Activated CD8-positive, alpha-beta T cell treated with anti-CD3 and anti-CD28 coated beads, Interleukin-2, amount 10 ng/mL, durations not matched to agents 7 days and 5 days (primary cell): Measurements from ENCODE around the gene CENPT. TPM values are rescaled to one million over a fixed set of nuclear protein-coding genes. Genes with fewer than 3 reads are reported as not detected.
"Not testable (repeated sequence)": the region's sequence is repeated elsewhere in the genome, so short reads cannot be mapped to it uniquely, and the experiment has no call there.

Experiments used
- ATAC-seq: fragments of 150-1000 bp; cut with Tn5 transposase; one replicate; pipeline ENCODE4 v1.10.0; 2021; ENCODE audit warnings: moderate library complexity
- CTCF ChIA-PET: fragments of 350-600 bp; sonication (Branson Sonifier 250); formaldehyde crosslinking; loops from one replicate; lab custom pipeline; 2021; ENCODE audit warnings: antibody characterized with exemption; lab: Charles Lee
- POLR2A ChIA-PET: fragments of 350-600 bp; sonication (Branson Sonifier 250); formaldehyde crosslinking; loops from one replicate; lab custom pipeline; 2021; ENCODE audit warnings: antibody characterized with exemption; lab: Charles Lee
- DNase-seq: peaks from one replicate; pipeline ENCODE4 v3.0.0-alpha.2; 2020
- H3K27ac Mint-ChIP-seq: one replicate; pipeline ENCODE4 v1.8.0; 2021; ENCODE audit warnings: mild to moderate bottlenecking, mixed read lengths
- H3K27me3 Mint-ChIP-seq: one replicate; pipeline ENCODE4 v1.8.0; 2021; ENCODE audit warnings: low read depth, mixed read lengths
- H3K36me3 Mint-ChIP-seq: one replicate; pipeline ENCODE4 v1.8.0; 2021; ENCODE audit warnings: low read depth, mixed read lengths
- H3K4me1 Mint-ChIP-seq: one replicate; pipeline ENCODE4 v1.8.0; 2021; ENCODE audit warnings: low read depth, mixed read lengths
- H3K4me3 Mint-ChIP-seq: one replicate; pipeline ENCODE4 v1.8.0; 2021; ENCODE audit warnings: mild to moderate bottlenecking, mixed read lengths
- H3K9me3 Mint-ChIP-seq: one replicate; pipeline ENCODE4 v1.8.0; 2022; ENCODE audit warnings: mixed read lengths; ENCODE audit not compliant: insufficient read depth
- total RNA-seq, 2 experiments: library from RNA; stranded (reverse); gene quantifications; one replicate each; pipeline ENCODE4 v1.2.3, GENCODE V29; 2021

CENPT gene
- total RNA-seq, 2 experiments from 2014 or later, result 58.9 to 63.6 TPM

DNA sequence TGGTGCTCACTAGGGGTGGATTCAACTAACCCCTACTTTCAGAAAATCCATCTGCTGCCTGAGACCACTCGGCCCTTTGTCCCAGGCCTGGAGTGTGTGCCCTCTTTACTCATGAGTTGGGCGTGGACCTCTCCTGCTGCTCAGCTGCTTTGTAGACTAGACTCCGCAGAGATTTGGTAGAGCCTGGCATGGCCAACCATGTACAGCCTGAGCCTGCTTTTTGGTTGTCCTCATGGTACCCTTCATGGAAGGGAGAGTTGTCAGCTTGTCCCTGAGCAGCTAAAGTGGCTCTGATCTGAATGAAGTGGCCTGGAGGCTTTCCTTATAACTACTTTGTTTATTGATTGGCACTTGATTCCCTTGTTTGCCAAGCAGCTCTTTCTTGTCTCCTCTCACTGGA lies 26.9 kb upstream of the CENPT start:
- H3K27ac Mint-ChIP-seq, result peak overlapping the region; percentile 92

DNA sequence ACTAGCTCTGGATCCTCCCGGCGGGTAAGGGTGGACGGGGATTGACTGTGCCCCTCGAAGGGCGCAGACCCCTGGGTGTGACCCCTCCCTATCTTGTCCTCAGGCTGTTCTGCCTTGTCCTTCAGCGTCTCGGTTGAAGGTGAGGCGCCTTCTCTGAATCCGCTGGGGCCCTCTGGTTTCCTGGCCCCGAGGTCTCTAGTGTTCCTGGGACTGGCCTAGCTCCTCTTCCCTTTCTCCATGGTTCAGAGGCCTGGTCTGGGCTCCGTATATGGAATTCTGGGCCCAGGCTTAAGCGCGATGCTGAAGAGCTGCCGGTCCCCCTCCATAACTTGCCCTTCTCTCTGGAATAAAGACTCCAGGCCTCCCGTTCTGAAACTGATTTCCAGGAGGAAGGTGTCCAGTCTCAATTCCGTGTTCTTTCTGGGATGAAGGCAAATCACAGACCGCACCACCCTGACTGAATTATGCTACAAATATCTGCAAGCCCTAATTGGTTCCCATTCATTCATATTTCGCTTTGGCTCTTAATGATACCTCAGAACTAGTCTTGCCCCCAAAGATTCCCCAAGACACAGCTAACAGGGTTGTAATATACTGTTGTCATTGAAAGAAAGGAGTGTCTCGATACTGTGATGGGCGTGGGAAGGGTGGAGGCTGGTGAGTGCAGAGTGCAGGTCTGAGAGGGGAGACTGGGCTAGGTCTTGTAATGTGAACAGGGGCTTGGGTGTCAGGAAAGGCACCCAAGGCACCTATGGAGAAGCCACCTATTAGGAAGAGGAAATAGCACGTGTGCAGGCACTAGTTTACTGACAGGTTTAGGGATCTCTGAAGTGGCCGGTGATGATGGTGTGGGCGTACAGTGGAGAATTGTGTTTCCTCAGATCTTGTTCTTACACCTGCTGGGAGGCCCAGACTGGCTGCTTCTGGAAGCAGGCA lies 26.2 kb upstream of the CENPT start:
- Mint-ChIP-seq H3K27ac (peak overlapping the region; percentile 92), H3K9me3 (no peaks in the 10 kb centered on the region), H3K27me3 (no peaks in the 10 kb centered on the region), H3K4me3 (peak overlapping the region; percentile 89), H3K4me1 (peaks cover 31% of the 10 kb centered on the region), H3K36me3 (peaks cover 39% of the 10 kb centered on the region)
- no peak for DNase-seq
- ChIA-PET CTCF (interaction anchor here (0.7 to 3.1 kb wide), 12 partner anchors 8 to 353 kb away, joined by 3 to 28 read pairs (median 4); partner anchors contain the start of genes NRN1L and NUTF2), POLR2A (interaction anchor here (0.5 to 2.1 kb wide), 7 partner anchors 8 to 211 kb away, joined by 3 to 13 read pairs (median 3); partner anchors contain the start of genes PSMB10, RANBP10 and TSNAXIP1)
- no peak for ATAC-seq

More for the DNA sequence above, 26.9 kb upstream of the CENPT start:
- POLR2A ChIA-PET, result interaction anchor here (0.9 to 2.1 kb wide), 3 partner anchors 16 to 62 kb away, joined by 3 to 13 read pairs (median 5); partner anchors contain the start of gene PSMB10
- no peaks in the 10 kb centered on the region for H3K9me3 Mint-ChIP-seq
- H3K27me3 Mint-ChIP-seq, result no peaks in the 10 kb centered on the region
- CTCF ChIA-PET, result interaction anchor here (0.7 to 3.1 kb wide), 6 partner anchors 10 to 61 kb away, joined by 3 to 28 read pairs (median 6); partner anchors contain the start of genes NRN1L and NUTF2
- DNase-seq, result no peak
- H3K4me1 Mint-ChIP-seq, result peaks cover 31% of the 10 kb centered on the region
- peaks cover 45% of the 10 kb centered on the region for H3K36me3 Mint-ChIP-seq
- H3K4me3 Mint-ChIP-seq, result peak overlapping the region; percentile 89
- ATAC-seq, result no peak

DNA sequence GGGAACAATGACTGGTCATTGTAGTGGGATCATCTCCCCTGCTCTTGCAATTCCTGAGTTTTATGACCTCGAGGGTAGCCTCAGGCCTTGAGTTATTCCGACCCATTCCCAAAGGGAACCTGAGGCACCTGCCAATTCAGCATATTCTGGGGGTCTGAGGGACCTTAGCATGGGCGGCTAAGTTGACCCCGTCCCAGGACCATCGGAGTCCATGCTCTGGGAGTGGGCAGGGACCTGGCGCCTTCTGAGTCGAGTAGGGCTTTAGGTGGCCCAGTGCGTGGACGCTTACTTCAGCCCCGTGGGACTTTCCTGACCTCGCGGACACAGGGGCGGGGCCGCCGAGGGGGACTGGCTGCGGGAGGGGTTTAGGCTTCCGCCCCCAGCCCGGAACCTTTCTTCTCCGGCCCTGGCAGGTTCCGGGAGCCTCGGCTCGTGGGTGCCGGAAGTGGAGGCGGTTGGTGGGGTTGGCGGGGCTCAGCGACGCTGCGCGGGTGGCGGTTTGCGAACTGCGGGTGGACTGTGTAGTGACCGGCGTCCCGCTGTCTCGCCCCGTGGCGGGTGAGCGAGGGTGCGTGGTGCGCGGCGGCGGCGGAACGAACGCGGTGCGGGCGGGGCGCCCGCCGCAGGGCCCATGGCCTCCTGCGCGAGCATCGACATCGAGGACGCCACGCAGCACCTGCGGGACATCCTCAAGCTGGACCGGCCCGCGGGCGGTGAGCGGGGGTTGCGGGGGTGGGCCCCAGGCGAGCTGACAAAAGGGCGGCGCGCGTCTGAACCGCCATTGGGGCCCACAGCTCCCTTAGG lies 25.3 kb upstream of the CENPT start, which contains the start of gene EDC4:
Gene EDC4, plus strand, starts transcription at position 422 of the 804 bp plus-strand sequence. Its CDS starts 210 bp downstream, at position 632.
- peak within 1 kb of the TSS; percentile 92 for H3K27ac Mint-ChIP-seq
- CTCF ChIA-PET, result interaction anchor here (0.7 to 3.1 kb wide), 11 partner anchors 9 to 352 kb away, joined by 3 to 28 read pairs (median 4); partner anchors contain the start of genes NRN1L and NUTF2

DNA sequence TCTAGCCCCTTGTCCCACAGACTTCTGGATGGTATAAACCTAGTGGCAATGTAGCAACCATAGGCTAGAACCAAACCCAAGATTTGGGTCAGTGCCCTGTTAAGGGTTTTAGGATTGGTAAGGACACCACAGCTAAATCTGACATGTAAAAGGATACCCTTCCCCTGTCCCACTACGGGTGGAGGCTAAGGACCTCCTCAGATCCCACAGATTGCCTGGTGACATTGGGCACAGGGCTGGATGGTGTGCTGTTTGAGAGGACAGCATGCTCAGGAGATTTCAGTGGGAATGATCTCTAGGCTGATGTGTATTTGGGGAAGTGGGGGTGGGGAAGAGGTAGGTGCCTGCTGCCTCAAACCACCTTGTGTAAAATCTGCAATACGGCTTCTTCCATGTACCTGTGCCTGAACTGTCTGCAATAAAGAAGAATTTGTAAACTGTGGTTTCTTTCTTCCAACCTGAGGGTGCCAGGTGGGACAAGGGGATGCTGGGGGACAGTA lies 24.7 kb upstream of the CENPT start:
- Mint-ChIP-seq H3K36me3 (peaks cover 30% of the 10 kb centered on the region), H3K9me3 (no peaks in the 10 kb centered on the region), H3K4me1 (peaks cover 31% of the 10 kb centered on the region), H3K27ac (peak overlapping the region; percentile 92), H3K4me3 (peak overlapping the region; percentile 89), H3K27me3 (no peaks in the 10 kb centered on the region)
- no peak for DNase-seq
- ChIA-PET POLR2A (no interaction called here), CTCF (interaction anchor here (0.9 kb wide), 2 partner anchors 11 to 56 kb away, joined by 3 to 5 read pairs; no protein-coding TSS in a partner anchor)
- ATAC-seq, result no peak

More for the DNA sequence above, 25.3 kb upstream of the CENPT start, which contains the start of gene EDC4:
- Mint-ChIP-seq H3K4me3 (peak within 1 kb of the TSS; percentile 89), H3K27me3 (no peaks in the 10 kb centered on the region), H3K36me3 (peaks cover 36% of the 10 kb centered on the region), H3K9me3 (no peaks in the 10 kb centered on the region), H3K4me1 (peaks cover 31% of the 10 kb centered on the region)
- POLR2A ChIA-PET, result interaction anchor here (0.5 to 2.1 kb wide), 6 partner anchors 9 to 212 kb away, joined by 3 to 13 read pairs (median 4); partner anchors contain the start of genes PSMB10, RANBP10 and TSNAXIP1
- peak; percentile 88 for DNase-seq
- peak; percentile 91 for ATAC-seq

DNA sequence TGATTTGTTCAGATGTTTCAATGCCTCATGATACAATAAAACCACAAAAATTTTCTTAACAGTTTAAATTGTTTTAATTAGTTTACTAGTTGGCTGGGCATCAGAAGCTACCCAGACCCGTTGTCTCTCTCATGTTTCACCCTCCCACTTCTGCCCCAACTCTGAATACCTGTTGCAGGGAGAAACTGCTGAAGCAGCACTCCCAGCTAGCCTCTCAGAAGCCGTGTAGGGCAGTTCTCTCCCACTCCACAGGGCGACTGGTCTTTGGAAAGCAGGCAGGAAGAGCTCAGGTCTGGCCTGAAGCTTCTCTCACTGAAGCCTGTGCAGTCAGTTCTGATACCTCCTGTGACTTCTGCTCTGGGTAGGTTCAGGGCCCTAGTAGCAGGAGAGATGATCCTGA lies 23.8 kb upstream of the CENPT start:
- Mint-ChIP-seq H3K36me3 (peaks cover 30% of the 10 kb centered on the region), H3K27ac (peak overlapping the region; percentile 14), H3K9me3 (no peaks in the 10 kb centered on the region), H3K4me1 (peaks cover 31% of the 10 kb centered on the region), H3K4me3 (no peak overlapping the region), H3K27me3 (no peaks in the 10 kb centered on the region)
- CTCF ChIA-PET, result interaction anchor here (0.9 to 1.0 kb wide), 4 partner anchors 12 to 198 kb away, joined by 3 to 5 read pairs (median 3); no protein-coding TSS in a partner anchor
- POLR2A ChIA-PET, result interaction anchor here (1.1 kb wide), 1 partner anchor 38 kb away, joined by 3 read pairs; no protein-coding TSS in a partner anchor
- ATAC-seq (no peak), DNase-seq (no peak)

DNA sequence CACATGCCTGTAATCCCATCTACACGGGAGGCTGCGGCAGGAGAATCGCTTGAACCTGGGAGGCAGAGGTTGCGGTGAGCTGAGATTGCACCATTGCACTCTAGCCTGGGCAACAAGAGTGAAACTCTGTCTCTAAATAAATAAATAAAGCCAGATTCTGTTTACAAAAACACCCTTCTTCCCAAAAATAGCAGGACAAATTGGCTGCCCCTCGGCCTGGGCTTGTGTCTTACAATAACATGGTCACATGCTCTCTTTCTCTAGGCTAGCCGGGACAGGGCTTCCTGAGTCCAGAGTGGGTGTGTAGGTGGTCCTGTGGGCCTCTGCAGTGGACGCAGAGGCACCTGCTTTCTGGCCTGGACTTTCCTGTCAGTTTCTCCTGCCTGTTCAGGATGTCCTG lies 22.2 kb upstream of the CENPT start:
- no peak overlapping the region for H3K27ac Mint-ChIP-seq
- ChIA-PET POLR2A (no interaction called here), CTCF (interaction anchor here (1.0 to 1.4 kb wide), 2 partner anchors 8 to 14 kb away, joined by 3 read pairs; no protein-coding TSS in a partner anchor)
- peaks cover 16% of the 10 kb centered on the region for H3K4me1 Mint-ChIP-seq
- H3K36me3 Mint-ChIP-seq, result peaks cover 32% of the 10 kb centered on the region
- no peaks in the 10 kb centered on the region for H3K9me3 Mint-ChIP-seq
- no peak for ATAC-seq
- no peak for DNase-seq
- H3K4me3 Mint-ChIP-seq, result no peak overlapping the region
- no peaks in the 10 kb centered on the region for H3K27me3 Mint-ChIP-seq

DNA sequence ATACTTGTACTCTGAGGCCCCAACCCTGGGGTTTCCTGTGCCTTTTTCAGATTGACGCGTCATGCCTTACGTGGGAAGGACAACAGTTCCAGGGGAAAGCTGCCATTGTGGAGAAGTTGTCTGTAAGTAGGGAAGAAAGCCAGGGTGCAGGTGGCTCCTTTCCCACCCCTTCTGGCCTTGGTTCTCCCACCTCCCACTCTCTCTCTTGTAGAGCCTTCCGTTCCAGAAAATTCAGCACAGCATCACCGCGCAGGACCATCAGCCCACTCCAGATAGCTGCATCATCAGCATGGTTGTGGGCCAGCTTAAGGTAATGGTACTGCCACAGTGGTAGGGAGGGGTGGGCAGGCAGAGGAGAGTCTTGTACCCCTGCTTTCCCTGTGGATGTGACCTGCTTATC lies 20.8 kb upstream of the CENPT start:
- no peaks in the 10 kb centered on the region for H3K9me3 Mint-ChIP-seq
- DNase-seq, result no peak
- no peak overlapping the region for H3K27ac Mint-ChIP-seq
- ChIA-PET CTCF (interaction anchor here (1.7 kb wide), 1 partner anchor 22 kb away, joined by 4 read pairs; no protein-coding TSS in a partner anchor), POLR2A (no interaction called here)
- ATAC-seq, result no peak
- peaks cover 32% of the 10 kb centered on the region for H3K36me3 Mint-ChIP-seq
- H3K4me3 Mint-ChIP-seq, result no peak overlapping the region
- H3K4me1 Mint-ChIP-seq, result peaks cover 7% of the 10 kb centered on the region
- no peaks in the 10 kb centered on the region for H3K27me3 Mint-ChIP-seq

DNA sequence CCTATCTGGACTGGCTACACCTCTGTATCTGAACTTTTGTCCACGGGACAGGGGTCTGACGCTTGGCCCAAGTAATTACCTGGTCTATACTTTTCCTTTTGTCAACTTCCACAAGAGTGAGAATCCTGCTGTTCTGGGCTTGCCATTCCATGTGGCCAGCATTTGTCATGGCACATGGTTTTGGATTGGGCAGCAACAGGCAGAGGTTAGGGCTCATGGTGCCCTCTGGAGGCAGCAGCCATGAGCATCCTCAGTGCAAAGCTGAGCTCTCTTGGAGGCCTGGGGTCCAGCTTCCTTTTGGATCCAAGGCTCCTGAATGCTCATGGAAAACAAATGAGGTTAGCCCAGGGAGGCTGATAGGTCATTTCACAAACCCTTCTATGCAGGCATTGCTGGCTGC lies 17.8 kb upstream of the CENPT start:
- peaks cover 2% of the 10 kb centered on the region for H3K4me1 Mint-ChIP-seq
- CTCF ChIA-PET, result interaction anchor here (0.8 to 2.1 kb wide), 8 partner anchors 12 to 344 kb away, joined by 3 to 37 read pairs (median 4); no protein-coding TSS in a partner anchor
- no peaks in the 10 kb centered on the region for H3K9me3 Mint-ChIP-seq
- DNase-seq, result peak; percentile 36
- no peak overlapping the region for H3K27ac Mint-ChIP-seq
- POLR2A ChIA-PET, result interaction anchor here (0.6 kb wide), 1 partner anchor 85 kb away, joined by 3 read pairs; no protein-coding TSS in a partner anchor
- H3K4me3 Mint-ChIP-seq, result no peak overlapping the region
- ATAC-seq, result peak; percentile 67
- H3K36me3 Mint-ChIP-seq, result peaks cover 24% of the 10 kb centered on the region
- H3K27me3 Mint-ChIP-seq, result no peaks in the 10 kb centered on the region

DNA sequence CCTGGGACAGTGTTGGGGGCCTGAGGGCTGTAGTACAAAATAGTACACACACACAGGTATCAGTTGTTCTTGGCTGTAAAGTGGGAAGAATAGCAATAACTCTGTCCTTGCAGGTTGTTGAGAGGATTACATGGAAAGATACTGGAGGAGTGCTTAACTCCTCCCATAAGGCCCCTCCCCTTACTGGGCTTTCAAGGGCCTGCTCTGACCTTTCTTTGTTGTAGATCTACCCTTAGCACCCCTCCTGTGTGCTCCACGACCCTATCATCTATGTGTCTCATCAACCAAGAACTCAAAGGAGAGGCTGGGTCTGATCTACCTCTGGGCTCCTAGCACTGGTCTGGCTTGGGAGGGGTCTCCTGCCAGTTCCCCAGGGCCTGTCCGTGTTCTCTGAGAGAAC lies 17.1 kb upstream of the CENPT start:
- ChIA-PET CTCF (interaction anchor here (1.0 to 2.1 kb wide), 5 partner anchors 11 to 344 kb away, joined by 3 to 37 read pairs (median 5); no protein-coding TSS in a partner anchor), POLR2A (no interaction called here)
- peaks cover 22% of the 10 kb centered on the region for H3K36me3 Mint-ChIP-seq
- DNase-seq (no peak), ATAC-seq (no peak)
- H3K4me1 Mint-ChIP-seq, result peaks cover 2% of the 10 kb centered on the region
- no peaks in the 10 kb centered on the region for H3K27me3 Mint-ChIP-seq
- no peak overlapping the region for H3K4me3 Mint-ChIP-seq
- no peak overlapping the region for H3K27ac Mint-ChIP-seq
- no peaks in the 10 kb centered on the region for H3K9me3 Mint-ChIP-seq

DNA sequence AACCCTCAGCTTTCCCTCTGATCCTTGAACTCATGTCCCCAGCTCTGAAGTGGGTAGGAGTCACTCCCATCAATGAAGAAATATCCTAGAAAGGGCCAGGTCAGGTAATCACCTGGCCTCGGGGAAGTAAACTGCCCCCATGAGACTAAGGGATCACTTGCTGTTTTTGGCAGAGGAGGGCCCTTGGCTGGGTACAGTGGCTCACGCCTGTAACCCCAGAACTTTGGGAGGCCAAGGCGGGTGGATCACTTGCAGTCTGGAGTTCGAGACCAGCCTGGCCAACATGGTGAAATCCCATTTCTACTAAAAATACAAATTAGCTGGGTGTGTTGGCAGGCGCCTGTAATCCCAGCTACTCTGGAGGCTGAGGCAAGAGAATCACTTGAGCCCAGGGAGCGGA lies 16.6 kb upstream of the CENPT start:
- H3K9me3 Mint-ChIP-seq, POLR2A ChIA-PET, ATAC-seq, H3K4me3 Mint-ChIP-seq, H3K4me1 Mint-ChIP-seq, H3K27me3 Mint-ChIP-seq, DNase-seq, H3K27ac Mint-ChIP-seq: not testable (repeated sequence)
- CTCF ChIA-PET, result interaction anchor here (1.1 to 3.4 kb wide), 5 partner anchors 11 to 343 kb away, joined by 3 to 19 read pairs (median 7); no protein-coding TSS in a partner anchor
- H3K36me3 Mint-ChIP-seq, result peaks cover 22% of the 10 kb centered on the region
